Body of pancreas (tissue), 4 donors: ENCODE data around the gene TTYH2. TPM values are rescaled to one million over a fixed set of nuclear protein-coding genes. Genes with fewer than 3 reads are reported as not detected.

ENCODE experiments used
- ATAC-seq: fragments of 150-250 bp; one replicate; pipeline ENCODE4 v1.9.1; 2016
- DNase-seq, 4 donors: peaks; one replicate each; pipeline ENCODE4 v3.0.0-alpha.2; 2019
- H3K27ac ChIP-seq, 4 donors: fragments of 200-600 bp; sonication (generic); 1 replicate in 3 of 4; 2 replicates in 1 of 4; pipeline versions ENCODE4 v1.5.1 to v1.6.1; 2016 to 2019; ENCODE audit warnings: mild to moderate bottlenecking in 1 of 4, mixed read lengths in 1 of 4, moderate library complexity in 1 of 4
- H3K27me3 ChIP-seq, 2 donors: fragments of 200-600 bp; sonication (generic); one replicate each; pipeline ENCODE4 v1.6.0; 2016; ENCODE audit warnings: mild to moderate bottlenecking in 1 of 2
- H3K36me3 ChIP-seq, 2 donors: fragments of 200-600 bp; sonication (generic); replicated peaks in 1 of 2; 2 replicates each; pipeline ENCODE4 v1.5.1; 2016; ENCODE audit warnings: low read depth in 2 of 2; ENCODE audit not compliant: insufficient read depth in 1 of 2
- H3K4me1 ChIP-seq: fragments of 200-600 bp; sonication (generic); one replicate; pipeline ENCODE4 v1.6.0; 2016
- H3K4me3 ChIP-seq, 2 donors: fragments of 200-600 bp; sonication (generic); 1 replicate in 1 of 2; 2 replicates in 1 of 2; pipeline ENCODE4 v1.5.1; 2016 to 2019
- H3K9me3 ChIP-seq, 3 donors: fragments of 200-600 bp; sonication (generic); 1 replicate in 2 of 3; 2 replicates in 1 of 3; pipeline ENCODE4 v1.5.1; 2016
- POLR2A ChIP-seq, 3 donors: fragments of 450-650 bp; IDR thresholded peaks; one replicate each; pipeline ENCODE4 v1.6.1; 2016; ENCODE audit warnings: antibody characterized with exemption in 3 of 3, mild to moderate bottlenecking in 2 of 3
- WGBS, 2 donors: methylation state at CpG; one replicate each; pipeline ENCODE4 v1.1.5; 2017; 5-methylcytosine and 5-hydroxymethylcytosine counted together
- intact Hi-C: fragments of 100-400 bp; cut with DNase I; formaldehyde crosslinking; loops from one replicate; pipeline ENCODE4 v1.15.1; 2023
- total RNA-seq, 2 donors: library from RNA; depleted of rRNA; stranded (reverse); fragments of >200 nt; gene quantifications; one replicate each; pipeline ENCODE4 v1.1.0, GENCODE V29; 2016
- TF ChIP-seq, protein P1 (sequence below), 7 experiments: fragments of 450-650 bp in 4 of 7; fragments of 200-600 bp in 3 of 7; sonication (generic) in 3 of 7; IDR thresholded peaks; one replicate each; pipeline ENCODE4 v1.5.1; 2016 to 2019; ENCODE audit warnings: antibody characterized with exemption in 7 of 7

The TTYH2 gene
- total RNA-seq, 2 donors from 2014 or later, result 8.0 to 14.8 TPM

DNA sequence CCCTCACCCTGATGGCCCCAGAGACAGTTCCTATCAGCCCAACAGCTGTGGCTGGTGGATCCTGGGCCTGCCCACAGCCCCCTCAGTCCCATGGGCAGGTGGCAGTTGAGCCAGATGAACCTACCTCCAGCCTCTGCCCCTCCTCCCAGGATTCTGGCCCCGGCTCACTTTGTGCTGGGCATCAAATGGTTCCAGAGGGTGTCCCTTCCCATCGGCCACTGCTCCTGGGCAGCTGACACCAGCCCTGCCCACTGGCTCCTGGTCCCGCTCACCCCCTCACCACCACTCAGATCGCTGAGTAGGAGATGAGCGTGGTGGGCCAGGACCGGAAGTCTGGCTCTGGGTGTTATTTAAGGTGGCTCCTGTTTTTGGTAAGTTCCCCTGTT, 2.0 kb downstream of the TTYH2 start:
- ATAC-seq (no peak), DNase-seq (no peak)
- Histone ChIP-seq H3K27me3 (no peaks in the 10 kb centered on the region), H3K27ac (no peak overlapping the region), H3K36me3 (no peaks in the 10 kb centered on the region), H3K4me1 (peaks cover 41% of the 10 kb centered on the region), H3K9me3 (no peaks in the 10 kb centered on the region), H3K4me3 (no peak overlapping the region)
- TF ChIP-seq, protein P1, sequence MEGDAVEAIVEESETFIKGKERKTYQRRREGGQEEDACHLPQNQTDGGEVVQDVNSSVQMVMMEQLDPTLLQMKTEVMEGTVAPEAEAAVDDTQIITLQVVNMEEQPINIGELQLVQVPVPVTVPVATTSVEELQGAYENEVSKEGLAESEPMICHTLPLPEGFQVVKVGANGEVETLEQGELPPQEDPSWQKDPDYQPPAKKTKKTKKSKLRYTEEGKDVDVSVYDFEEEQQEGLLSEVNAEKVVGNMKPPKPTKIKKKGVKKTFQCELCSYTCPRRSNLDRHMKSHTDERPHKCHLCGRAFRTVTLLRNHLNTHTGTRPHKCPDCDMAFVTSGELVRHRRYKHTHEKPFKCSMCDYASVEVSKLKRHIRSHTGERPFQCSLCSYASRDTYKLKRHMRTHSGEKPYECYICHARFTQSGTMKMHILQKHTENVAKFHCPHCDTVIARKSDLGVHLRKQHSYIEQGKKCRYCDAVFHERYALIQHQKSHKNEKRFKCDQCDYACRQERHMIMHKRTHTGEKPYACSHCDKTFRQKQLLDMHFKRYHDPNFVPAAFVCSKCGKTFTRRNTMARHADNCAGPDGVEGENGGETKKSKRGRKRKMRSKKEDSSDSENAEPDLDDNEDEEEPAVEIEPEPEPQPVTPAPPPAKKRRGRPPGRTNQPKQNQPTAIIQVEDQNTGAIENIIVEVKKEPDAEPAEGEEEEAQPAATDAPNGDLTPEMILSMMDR (IDR thresholded peaks at IDR 0.05), result no peak
- TF ChIP-seq POLR2A (IDR thresholded peaks at IDR 0.05), result no peak
- intact Hi-C loops, result no loop called here
- WGBS, 2 donors, result 74 to 83% methylated on average over 3 to 6 of the region's 6 CpGs

DNA sequence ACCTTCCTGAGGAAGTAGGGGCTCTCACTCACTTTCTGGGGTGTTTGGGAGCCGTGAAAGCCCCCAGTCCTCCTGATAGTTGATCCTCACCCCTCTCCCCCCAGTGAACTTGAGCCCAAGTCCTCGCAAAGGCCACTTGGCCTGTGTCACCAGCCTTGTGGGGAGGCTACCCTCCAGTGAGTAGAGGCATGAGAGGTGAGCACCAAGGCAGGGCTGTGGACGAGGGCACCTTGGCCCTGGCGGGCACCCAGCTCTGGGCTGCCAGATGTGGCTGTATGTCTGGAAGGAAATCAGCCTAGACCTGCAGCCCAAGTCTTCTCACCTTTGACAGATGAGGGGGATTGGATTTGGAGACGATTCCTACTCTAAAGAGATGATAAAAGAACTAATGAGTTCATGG, 3.1 kb downstream of the TTYH2 start:
- Histone ChIP-seq H3K9me3 (no peaks in the 10 kb centered on the region), H3K27ac (no peak overlapping the region), H3K27me3 (no peaks in the 10 kb centered on the region), H3K4me3 (no peak overlapping the region), H3K4me1 (peaks cover 29% of the 10 kb centered on the region), H3K36me3 (no peaks in the 10 kb centered on the region)
- 69 to 75% methylated on average over 5 of the region's 5 CpGs for WGBS, 2 donors
- DNase-seq, result no peak
- intact Hi-C loops, result no loop called here
- no peak for ATAC-seq
- TF ChIP-seq, protein P1 (IDR thresholded peaks at IDR 0.05), result no peak
- no peak for TF ChIP-seq POLR2A (IDR thresholded peaks at IDR 0.05)

DNA sequence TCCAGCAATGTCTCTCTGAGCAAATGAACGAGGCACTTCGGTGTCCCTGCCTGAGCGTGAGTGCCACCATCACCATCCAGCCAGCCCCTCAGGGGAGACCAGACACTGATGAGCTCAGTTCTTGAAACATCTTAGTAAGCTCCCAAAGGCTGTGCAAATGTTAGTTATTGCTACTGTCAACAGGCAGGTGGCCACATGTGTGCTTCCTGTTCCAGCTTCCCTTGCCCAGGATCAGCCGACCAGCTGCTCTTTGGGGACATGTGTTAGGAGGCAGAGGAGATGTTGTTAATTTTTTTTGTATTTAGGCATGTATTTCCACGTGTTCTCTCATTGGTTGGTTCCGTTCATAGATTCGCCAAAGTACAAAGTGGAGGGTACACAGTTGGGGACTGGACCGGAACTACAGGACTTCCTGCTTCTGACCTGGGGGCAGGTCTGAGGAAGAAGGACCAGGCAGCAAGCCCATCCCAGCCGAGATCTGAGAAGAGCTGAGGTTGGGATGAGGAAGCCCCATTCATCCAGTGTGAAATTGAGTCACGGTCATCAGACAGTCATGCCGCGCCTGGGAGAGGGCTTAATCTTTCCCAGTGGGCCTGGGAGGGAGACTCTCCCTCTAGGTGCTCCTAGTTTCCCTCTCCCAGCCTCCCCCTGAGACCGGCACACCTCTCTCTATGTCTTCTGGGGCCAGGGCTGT, 3.8 kb downstream of the TTYH2 start:
- H3K27me3 ChIP-seq, result no peaks in the 10 kb centered on the region
- no peak overlapping the region for H3K27ac ChIP-seq
- no peaks in the 10 kb centered on the region for H3K36me3 ChIP-seq
- intact Hi-C loops, result no loop called here
- H3K9me3 ChIP-seq, result no peaks in the 10 kb centered on the region
- no peak overlapping the region for H3K4me3 ChIP-seq
- TF ChIP-seq, protein P1 (IDR thresholded peaks at IDR 0.05), result no peak
- no peak for TF ChIP-seq POLR2A (IDR thresholded peaks at IDR 0.05)
- DNase-seq (no peak), ATAC-seq (no peak)
- WGBS, 2 donors, result 73 to 82% methylated on average over 13 of the region's 13 CpGs
- H3K4me1 ChIP-seq, result peaks cover 22% of the 10 kb centered on the region

DNA sequence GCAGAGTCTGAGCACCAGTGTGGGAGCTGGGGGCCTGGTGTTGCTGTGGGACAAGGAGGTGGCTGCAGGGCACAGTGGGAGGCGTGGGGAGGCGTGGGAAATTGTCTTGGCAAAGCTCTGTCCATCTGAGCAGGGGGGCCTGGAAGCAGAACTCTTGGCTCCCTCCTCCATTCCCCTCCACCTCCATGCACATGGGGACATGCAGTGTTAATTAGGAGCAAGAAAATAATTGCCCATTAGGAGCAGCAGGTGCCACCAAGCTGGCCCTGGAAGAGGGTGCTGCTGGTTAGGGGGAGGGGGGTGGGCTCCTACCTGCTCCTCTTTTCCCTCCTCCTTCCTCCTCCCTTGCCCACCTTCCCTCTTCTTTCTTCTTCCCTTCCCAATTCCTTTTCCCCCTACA, 4.5 kb downstream of the TTYH2 start:
- Histone ChIP-seq H3K27ac (no peak overlapping the region), H3K27me3 (no peaks in the 10 kb centered on the region), H3K4me3 (no peak overlapping the region), H3K36me3 (no peaks in the 10 kb centered on the region), H3K9me3 (no peaks in the 10 kb centered on the region), H3K4me1 (peaks cover 15% of the 10 kb centered on the region)
- DNase-seq, result no peak
- intact Hi-C loops, result no loop called here
- ATAC-seq, result no peak
- TF ChIP-seq, protein P1 (IDR thresholded peaks at IDR 0.05), result no peak
- TF ChIP-seq POLR2A (IDR thresholded peaks at IDR 0.05), result no peak
- WGBS, 2 donors, result 96 to 100% methylated on average over 2 of the region's 2 CpGs

DNA sequence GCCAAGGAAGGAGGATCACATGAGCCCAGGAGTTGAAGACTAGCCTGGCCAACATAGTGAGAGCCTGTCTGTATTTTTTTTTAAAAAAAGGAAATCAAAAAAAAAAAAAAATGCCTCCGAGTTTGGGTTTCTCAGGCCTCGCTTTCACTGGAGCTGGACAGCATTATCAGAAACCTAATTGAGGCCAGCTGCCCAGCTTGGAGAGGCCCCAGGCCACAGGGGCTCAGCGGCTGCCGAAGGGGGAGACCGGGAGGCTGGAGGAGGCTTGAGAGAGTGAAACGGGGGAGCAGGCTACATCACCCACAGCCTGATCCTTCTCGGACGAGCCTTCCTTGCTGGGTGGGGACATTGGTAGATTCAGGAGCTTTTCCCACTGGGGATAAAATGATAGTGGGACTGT, 5.1 kb downstream of the TTYH2 start:
- no peaks in the 10 kb centered on the region for H3K36me3 ChIP-seq
- ATAC-seq (no peak), DNase-seq (no peak)
- intact Hi-C loops, result no loop called here
- no peaks in the 10 kb centered on the region for H3K9me3 ChIP-seq
- H3K27ac ChIP-seq, result no peak overlapping the region
- TF ChIP-seq POLR2A (IDR thresholded peaks at IDR 0.05), result no peak
- TF ChIP-seq, protein P1 (IDR thresholded peaks at IDR 0.05), result no peak
- WGBS, 2 donors, result 81 to 84% methylated on average over 8 of the region's 8 CpGs
- peaks cover 15% of the 10 kb centered on the region for H3K4me1 ChIP-seq
- H3K27me3 ChIP-seq, result no peaks in the 10 kb centered on the region
- H3K4me3 ChIP-seq, result no peak overlapping the region
